CD14-positive monocyte (primary cell): ENCODE data around the gene CNPY1. TPM values are rescaled to one million over a fixed set of nuclear protein-coding genes. Genes with fewer than 3 reads are reported as not detected.

Source experiments
- DNase-seq, 3 donors: peaks; one replicate each; pipeline ENCODE4 v3.0.0-alpha.2; 2011 to 2022
- H2AFZ ChIP-seq: 2 replicates; pipeline ENCODE4 v1.6.0; 2012; ENCODE audit warnings: mild to moderate bottlenecking, low read depth, low read length, inconsistent platforms; ENCODE audit not compliant: insufficient read depth, poor library complexity, severe bottlenecking
- H3K27ac ChIP-seq, 2 donors: 1 replicate in 1 of 2; 2 replicates in 1 of 2; pipeline ENCODE4 v1.5.1; 2012 to 2013; ENCODE audit warnings: low read length in 2 of 2, control low read depth in 1 of 2, inconsistent platforms in 1 of 2, low read depth in 1 of 2, mild to moderate bottlenecking in 1 of 2
- H3K27me3 ChIP-seq, 2 donors: one replicate each; pipeline versions ENCODE4 v1.6.0 to v1.6.1; 2011 to 2013; ENCODE audit warnings: low read length in 2 of 2; ENCODE audit not compliant: control insufficient read depth in 2 of 2, insufficient read depth in 2 of 2
- H3K36me3 ChIP-seq, 2 donors: replicated peaks in 1 of 2; 1 replicate in 1 of 2; 2 replicates in 1 of 2; pipeline versions ENCODE4 v1.5.1 to v1.6.1; 2012 to 2013; ENCODE audit warnings: low read length in 2 of 2, control low read depth in 1 of 2, inconsistent platforms in 1 of 2, mild to moderate bottlenecking in 1 of 2; ENCODE audit not compliant: insufficient read depth in 2 of 2, control insufficient read depth in 1 of 2
- H3K4me1 ChIP-seq, 2 donors: 1 replicate in 1 of 2; 2 replicates in 1 of 2; pipeline versions ENCODE4 v1.5.1 to v1.6.1; 2012 to 2013; ENCODE audit warnings: low read length in 2 of 2, control low read depth in 1 of 2, inconsistent platforms in 1 of 2, mild to moderate bottlenecking in 1 of 2, moderate library complexity in 1 of 2; ENCODE audit not compliant: insufficient read depth in 2 of 2, control insufficient read depth in 1 of 2
- H3K4me2 ChIP-seq: replicated peaks from 2 replicates; pipeline ENCODE3; 2012; ENCODE audit warnings: low read length, moderate library complexity, mild to moderate bottlenecking; ENCODE audit not compliant: poor library complexity, severe bottlenecking; ENCODE audit errors: extremely low read depth
- H3K4me3 ChIP-seq, 3 experiments: fragments of 200-600 bp in 1 of 3; sonication (generic) in 1 of 3; replicated peaks in 1 of 3; 1 replicate in 2 of 3; 2 replicates in 1 of 3; pipeline ENCODE4 v1.5.1; 2011 to 2013; ENCODE audit warnings: low read length in 3 of 3, mild to moderate bottlenecking in 3 of 3, control low read depth in 2 of 3, low read depth in 2 of 3, inconsistent platforms in 1 of 3, moderate library complexity in 1 of 3
- H3K79me2 ChIP-seq: 2 replicates; pipeline ENCODE4 v1.6.0; 2012; ENCODE audit warnings: mild to moderate bottlenecking, control low read depth, inconsistent platforms, low read length, moderate library complexity; ENCODE audit not compliant: insufficient read depth
- H3K9ac ChIP-seq: 2 replicates; pipeline ENCODE4 v1.6.0; 2017; ENCODE audit warnings: low read length, mild to moderate bottlenecking; ENCODE audit not compliant: insufficient read depth, poor library complexity, severe bottlenecking
- H3K9me3 ChIP-seq, 2 donors: replicated peaks in 1 of 2; 1 replicate in 1 of 2; 2 replicates in 1 of 2; pipeline versions ENCODE4 v1.5.1 to v1.6.1; 2012 to 2013; ENCODE audit warnings: low read length in 2 of 2, control low read depth in 1 of 2; ENCODE audit not compliant: control insufficient read depth in 1 of 2, insufficient read depth in 1 of 2
- H4K20me1 ChIP-seq: 2 replicates; pipeline ENCODE4 v1.6.0; 2012; ENCODE audit warnings: mild to moderate bottlenecking, low read length, control low read depth, moderate library complexity; ENCODE audit not compliant: insufficient read depth
- H3K27ac Mint-ChIP-seq, 7 donors: one replicate each; pipeline ENCODE4 v1.8.0; 2020; ENCODE audit warnings: mild to moderate bottlenecking in 7 of 7, mixed read lengths in 7 of 7, moderate library complexity in 6 of 7, inconsistent platforms in 2 of 7
- H3K27me3 Mint-ChIP-seq, 3 donors: one replicate each; pipeline ENCODE4 v1.8.0; 2021 to 2022; ENCODE audit warnings: low read depth in 3 of 3, mild to moderate bottlenecking in 3 of 3, mixed read lengths in 3 of 3, moderate library complexity in 3 of 3, inconsistent platforms in 1 of 3
- H3K36me3 Mint-ChIP-seq, 2 donors: one replicate each; pipeline ENCODE4 v1.8.0; 2020; ENCODE audit warnings: mixed read lengths in 2 of 2, inconsistent platforms in 1 of 2, mild to moderate bottlenecking in 1 of 2
- H3K4me1 Mint-ChIP-seq: one replicate; pipeline ENCODE4 v1.8.0; 2020; ENCODE audit warnings: mild to moderate bottlenecking, mixed read lengths
- H3K4me3 Mint-ChIP-seq, 2 donors: one replicate each; pipeline ENCODE4 v1.8.0; 2020; ENCODE audit warnings: mild to moderate bottlenecking in 2 of 2, mixed read lengths in 2 of 2, moderate library complexity in 1 of 2
- H3K9me3 Mint-ChIP-seq, 7 donors: one replicate each; pipeline ENCODE4 v1.8.0; 2020 to 2022; ENCODE audit warnings: mixed read lengths in 7 of 7, mild to moderate bottlenecking in 6 of 7, moderate library complexity in 6 of 7, inconsistent platforms in 2 of 7
- WGBS: methylation state at CpG from one replicate; pipeline ENCODE4 v1.1.5; 2013; ENCODE audit warnings: missing lambda C conversion rate; ENCODE audit not compliant: insufficient coverage; 5-methylcytosine and 5-hydroxymethylcytosine counted together
- intact Hi-C, 2 donors: fragments of 100-400 bp; cut with micrococcal nuclease; formaldehyde crosslinking; loops; one replicate each; pipeline versions ENCODE4 v1.15.0 to v1.15.1; 2023
- polyA plus RNA-seq, 3 donors: library from polyadenylated mRNA; depleted of rRNA in 1 of 3; unstranded in 2 of 3; stranded (reverse) in 1 of 3; fragments of 300-500 nt in 2 of 3; fragments of >200 nt in 1 of 3; fragmentation: Illumina TruSeq in 2 of 3; gene quantifications; 1 replicate in 2 of 3; 2 replicates in 1 of 3; pipeline ENCODE4 v1.2.3, GENCODE V29; 2012 to 2021
- TF ChIP-seq, protein P1 (sequence below): fragments of 200-600 bp; IDR thresholded peaks from one replicate; pipeline ENCODE4 v1.8.0; 2022; ENCODE audit warnings: antibody characterized with exemption, mild to moderate bottlenecking

CNPY1 gene
- polyA plus RNA-seq, 3 donors, result not detected

DNA sequence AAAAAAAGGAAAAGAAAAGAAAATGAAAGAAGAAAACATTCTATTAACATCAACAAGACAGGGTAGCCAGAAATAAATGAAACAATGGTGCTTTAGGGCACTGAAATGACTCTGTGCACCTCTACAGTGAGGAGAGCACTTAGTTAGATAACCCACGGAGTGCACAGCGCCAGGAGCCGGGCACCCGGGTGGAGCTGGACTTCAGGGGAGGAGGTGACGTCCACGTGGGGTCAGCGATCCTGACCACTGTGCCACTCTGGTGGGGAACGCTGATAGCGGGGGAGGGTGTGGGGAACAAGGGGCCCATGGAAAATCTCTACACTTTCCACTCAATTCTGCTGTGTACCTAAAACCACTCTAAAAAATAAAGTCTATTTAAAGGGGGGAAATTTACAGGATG lies 15.7 kb upstream of the CNPY1 start:
- DNase-seq, result no peak
- no peak overlapping the region for H3K27ac Mint-ChIP-seq

DNA sequence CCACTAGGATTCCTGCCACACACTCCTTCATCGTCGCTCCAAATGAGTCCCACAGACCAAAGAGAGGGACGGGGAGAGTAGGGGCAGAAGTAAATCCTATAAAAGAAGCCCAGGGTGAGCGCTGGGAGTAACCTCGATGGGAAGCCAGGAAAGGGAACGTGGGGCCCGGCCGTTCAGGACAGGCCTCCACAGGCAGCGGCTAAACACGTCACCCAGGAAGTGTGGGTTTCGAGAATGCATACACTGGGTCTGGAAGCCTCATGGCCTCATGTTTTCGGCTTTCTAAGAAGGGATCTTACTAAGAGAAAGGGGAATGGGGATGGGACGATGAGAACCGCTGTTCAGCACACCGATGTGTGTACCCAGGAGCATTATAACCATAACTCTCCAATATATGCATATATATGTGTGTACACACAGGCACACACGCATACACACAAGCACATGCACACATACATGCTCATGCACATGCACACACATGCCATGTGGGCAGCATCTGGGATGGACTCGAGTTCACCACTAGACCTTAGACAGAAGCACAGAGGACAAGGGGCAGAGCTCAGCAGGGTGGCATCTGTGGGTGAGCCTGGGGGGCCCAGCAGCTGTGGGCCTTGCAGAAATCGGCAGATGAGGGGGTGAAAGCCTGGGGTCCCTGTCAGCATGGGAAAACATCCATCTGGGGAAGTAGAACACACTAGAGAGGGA lies 14.8 kb upstream of the CNPY1 start:
- DNase-seq, result no peak
- 79% methylated on average over 11 of the region's 18 CpGs for WGBS
- H3K27me3 Mint-ChIP-seq, result peaks cover 4 to 23% (median 9%) of the 10 kb centered on the region in 3 donors
- peak overlapping the region in 1 of 7 donors; percentile 74 for H3K27ac Mint-ChIP-seq
- Histone ChIP-seq H2AFZ (no peak overlapping the region), H4K20me1 (no peaks in the 10 kb centered on the region), H3K79me2 (no peaks in the 10 kb centered on the region), H3K4me2 (no peak overlapping the region), H3K36me3 (no peaks in the 10 kb centered on the region), H3K9ac (no peak overlapping the region), H3K27me3 (peaks cover 0 to 4% of the 10 kb centered on the region in 2 donors), H3K4me3 (no peak overlapping the region), H3K27ac (no peak overlapping the region), H3K4me1 (no peaks in the 10 kb centered on the region), H3K9me3 (no peaks in the 10 kb centered on the region)
- peaks cover 0 to 4% (median 2%) of the 10 kb centered on the region in 7 donors for H3K9me3 Mint-ChIP-seq
- intact Hi-C loops, result no loop called here
- peak overlapping the region in 1 of 2 donors; percentile 6 for H3K4me3 Mint-ChIP-seq
- H3K36me3 Mint-ChIP-seq, result no peaks in the 10 kb centered on the region
- TF ChIP-seq, protein P1, sequence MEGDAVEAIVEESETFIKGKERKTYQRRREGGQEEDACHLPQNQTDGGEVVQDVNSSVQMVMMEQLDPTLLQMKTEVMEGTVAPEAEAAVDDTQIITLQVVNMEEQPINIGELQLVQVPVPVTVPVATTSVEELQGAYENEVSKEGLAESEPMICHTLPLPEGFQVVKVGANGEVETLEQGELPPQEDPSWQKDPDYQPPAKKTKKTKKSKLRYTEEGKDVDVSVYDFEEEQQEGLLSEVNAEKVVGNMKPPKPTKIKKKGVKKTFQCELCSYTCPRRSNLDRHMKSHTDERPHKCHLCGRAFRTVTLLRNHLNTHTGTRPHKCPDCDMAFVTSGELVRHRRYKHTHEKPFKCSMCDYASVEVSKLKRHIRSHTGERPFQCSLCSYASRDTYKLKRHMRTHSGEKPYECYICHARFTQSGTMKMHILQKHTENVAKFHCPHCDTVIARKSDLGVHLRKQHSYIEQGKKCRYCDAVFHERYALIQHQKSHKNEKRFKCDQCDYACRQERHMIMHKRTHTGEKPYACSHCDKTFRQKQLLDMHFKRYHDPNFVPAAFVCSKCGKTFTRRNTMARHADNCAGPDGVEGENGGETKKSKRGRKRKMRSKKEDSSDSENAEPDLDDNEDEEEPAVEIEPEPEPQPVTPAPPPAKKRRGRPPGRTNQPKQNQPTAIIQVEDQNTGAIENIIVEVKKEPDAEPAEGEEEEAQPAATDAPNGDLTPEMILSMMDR, result no peak
- no peaks in the 10 kb centered on the region for H3K4me1 Mint-ChIP-seq

More for the DNA sequence above, 15.7 kb upstream of the CNPY1 start:
- peaks cover 0 to 4% of the 10 kb centered on the region in 2 donors for H3K27me3 ChIP-seq
- H4K20me1 ChIP-seq, result no peaks in the 10 kb centered on the region
- no peaks in the 10 kb centered on the region for H3K79me2 ChIP-seq
- Mint-ChIP-seq H3K4me1 (no peaks in the 10 kb centered on the region), H3K9me3 (peaks cover 0 to 4% (median under 1%) of the 10 kb centered on the region in 7 donors), H3K27me3 (peaks cover 4 to 24% (median 9%) of the 10 kb centered on the region in 3 donors), H3K4me3 (no peak overlapping the region), H3K36me3 (no peaks in the 10 kb centered on the region)
- no peak overlapping the region for H3K4me3 ChIP-seq
- WGBS, result 95% methylated on average over 4 of the region's 9 CpGs
- H3K36me3 ChIP-seq, result no peaks in the 10 kb centered on the region
- TF ChIP-seq, protein P1, result no peak
- no peaks in the 10 kb centered on the region for H3K4me1 ChIP-seq
- no peak overlapping the region for H3K9ac ChIP-seq
- intact Hi-C loops, result no loop called here
- H3K27ac ChIP-seq, result no peak overlapping the region
- no peak overlapping the region for H3K4me2 ChIP-seq
- H2AFZ ChIP-seq, result no peak overlapping the region
- no peaks in the 10 kb centered on the region for H3K9me3 ChIP-seq
